Activated CD8-positive, alpha-beta memory T cell treated with anti-CD3 and anti-CD28 coated beads for 48 hours (primary cell): Measurements from ENCODE around the gene THOC6.
A peak's percentile ranks its signal among the peaks of the same experiment; 100 is the strongest.

Experiments
- DNase-seq, 3 experiments: peaks; one replicate each; pipeline ENCODE4 v3.0.0-alpha.2; 2020; ENCODE audit warnings: low read depth in 2 of 3, low spot score in 2 of 3

The THOC6 gene

DNA sequence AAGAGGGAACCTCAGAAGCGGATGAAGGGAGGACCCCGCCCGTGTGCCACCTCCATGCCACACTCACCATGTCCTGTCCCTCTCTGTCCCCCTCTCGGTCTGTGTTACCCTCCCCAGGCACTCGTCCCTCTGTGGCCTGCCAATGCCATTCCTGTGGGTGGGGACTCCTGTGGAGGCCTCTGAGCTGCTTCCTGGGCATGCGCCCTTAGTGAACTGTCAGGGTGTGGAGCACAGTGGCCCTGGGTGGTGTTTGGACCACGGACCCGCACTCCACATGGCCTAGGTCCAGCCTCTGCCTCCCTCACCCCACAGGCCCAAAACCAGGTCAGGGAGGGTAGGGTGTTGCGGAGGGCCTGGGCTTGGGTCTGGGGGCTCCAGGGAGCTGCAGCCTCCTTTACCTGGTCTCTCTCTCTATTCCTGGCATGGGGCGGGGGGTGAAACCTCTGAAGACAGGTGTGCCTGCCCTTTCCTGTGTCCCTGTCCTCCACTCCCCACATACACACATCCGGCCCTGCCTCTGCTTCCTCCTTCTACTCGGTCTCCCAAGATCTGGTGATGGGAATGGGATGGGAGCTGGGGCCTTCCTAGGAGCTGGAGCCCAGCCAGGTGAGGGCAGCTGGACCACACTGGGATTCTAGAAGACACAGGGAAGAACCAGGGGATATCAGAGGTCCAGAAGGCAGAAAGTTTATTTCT is 32.1 kb upstream of the THOC6 start:
- DNase-seq: no peak

DNA sequence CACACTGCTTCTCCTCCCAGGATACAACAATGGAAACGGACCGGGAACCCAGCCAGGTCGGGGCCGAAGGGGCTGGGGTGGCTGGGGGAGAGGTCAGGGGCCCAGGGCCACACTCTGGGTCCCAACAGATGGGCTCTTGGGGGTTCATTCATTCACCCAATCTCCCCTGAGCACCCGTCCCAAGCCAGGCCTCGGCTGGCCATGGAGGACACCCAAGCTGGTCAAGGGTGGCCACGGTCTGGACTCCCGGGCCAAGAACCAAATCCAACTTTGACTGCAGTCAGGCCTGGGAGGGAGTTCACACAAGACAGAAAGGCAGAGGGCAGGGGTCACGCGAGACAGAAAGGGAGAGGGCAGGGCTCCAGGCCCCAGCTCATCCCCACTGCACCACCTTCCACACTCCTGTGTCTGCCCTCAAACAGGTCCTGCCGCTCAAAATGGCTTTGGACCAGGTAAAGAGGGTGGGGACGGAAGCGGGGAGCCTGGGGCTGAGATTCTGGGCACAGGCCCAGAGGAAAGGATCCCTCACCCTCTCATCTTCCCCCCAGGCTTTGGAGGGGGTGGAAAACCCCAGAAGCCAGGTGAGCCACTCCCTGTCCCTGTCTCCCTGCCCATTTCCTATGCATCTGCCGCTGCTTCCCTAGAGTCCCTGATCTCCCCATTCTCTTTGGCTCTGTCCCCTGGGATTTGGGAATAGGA is 31.3 kb upstream of the THOC6 start:
- DNase-seq: no peak

DNA sequence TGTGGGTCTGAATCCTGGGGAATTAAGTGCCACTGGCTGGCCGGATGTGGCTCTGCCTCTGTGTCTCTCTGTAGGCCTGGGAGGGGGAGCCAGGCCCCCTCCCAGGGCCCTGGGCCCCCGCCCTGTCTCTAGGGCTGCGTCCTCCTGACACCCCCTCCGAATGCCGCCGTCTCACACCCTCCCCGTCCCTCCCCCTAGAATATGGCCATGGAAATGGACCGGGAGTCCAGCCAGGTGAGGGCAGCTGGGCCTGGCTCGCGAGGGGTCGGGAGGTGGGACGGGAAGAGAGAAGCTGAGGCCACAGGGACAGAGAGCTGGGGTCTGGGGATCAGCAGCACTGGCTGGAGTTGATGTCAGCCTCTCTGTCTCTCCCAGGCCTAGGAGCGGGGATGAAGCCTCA is 27.5 kb upstream of the THOC6 start:
- DNase-seq: no peak

DNA sequence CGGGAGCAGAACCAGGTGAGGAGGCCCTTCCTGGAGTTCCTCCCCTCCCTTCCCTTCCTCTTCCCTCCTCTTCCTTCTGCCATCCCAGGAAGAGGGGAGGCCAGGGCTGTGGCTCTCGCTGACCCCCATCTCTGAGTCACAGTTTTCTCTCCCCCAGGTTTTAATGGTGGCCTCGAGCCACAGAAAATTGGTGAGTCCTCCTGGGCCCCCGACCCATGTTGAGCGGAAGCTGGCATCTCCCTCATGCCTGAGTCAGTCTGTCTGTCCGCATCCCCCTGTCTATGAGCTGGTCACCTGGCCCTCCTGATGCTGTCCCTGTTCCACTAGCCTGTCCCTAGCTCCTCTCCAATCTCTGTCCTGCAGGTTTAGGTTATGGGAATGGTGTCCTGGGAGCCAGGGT is 23.9 kb upstream of the THOC6 start:
- no peak for DNase-seq

DNA sequence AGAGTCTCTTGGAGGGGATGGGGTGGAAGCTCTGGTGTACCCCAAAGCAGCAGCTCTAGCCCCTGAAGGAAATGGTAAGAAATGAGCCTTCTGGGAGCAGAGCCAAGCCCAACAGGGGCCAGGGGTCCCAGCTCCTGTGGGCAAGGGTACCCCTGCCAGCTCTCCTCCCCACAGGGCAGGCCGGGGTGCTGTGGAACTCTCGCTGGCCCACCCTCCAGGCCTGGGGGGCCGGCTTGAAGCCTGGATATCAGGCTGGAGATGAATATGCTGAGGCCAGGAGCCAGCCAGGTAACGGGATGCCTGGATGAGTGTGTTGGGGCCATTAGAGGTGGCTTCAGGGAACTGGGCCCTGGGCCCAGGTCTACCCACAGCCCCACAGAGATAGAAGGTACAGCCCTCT is 23.3 kb upstream of the THOC6 start:
- DNase-seq: no peak

DNA sequence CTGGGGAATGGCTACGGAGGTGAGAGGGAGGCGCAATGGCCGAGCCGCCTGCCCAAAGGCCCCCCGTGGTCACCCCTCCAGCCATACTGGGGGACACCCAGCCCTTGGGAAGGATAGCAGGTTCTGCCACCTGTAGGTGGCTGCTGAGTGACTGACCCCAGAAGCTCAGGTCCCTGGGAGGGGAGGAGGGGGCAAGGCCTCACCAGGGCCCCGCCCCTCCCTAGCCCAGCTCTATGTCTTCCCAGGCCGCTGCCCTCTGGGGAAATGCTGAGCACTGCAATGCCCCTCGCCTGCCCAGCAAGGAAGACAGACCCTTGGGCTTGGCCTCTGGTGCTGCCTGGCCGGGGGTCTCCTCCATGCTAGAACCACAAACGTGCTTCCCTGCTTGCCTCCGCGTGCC is 22.5 kb upstream of the THOC6 start:
- DNase-seq: no peak

DNA sequence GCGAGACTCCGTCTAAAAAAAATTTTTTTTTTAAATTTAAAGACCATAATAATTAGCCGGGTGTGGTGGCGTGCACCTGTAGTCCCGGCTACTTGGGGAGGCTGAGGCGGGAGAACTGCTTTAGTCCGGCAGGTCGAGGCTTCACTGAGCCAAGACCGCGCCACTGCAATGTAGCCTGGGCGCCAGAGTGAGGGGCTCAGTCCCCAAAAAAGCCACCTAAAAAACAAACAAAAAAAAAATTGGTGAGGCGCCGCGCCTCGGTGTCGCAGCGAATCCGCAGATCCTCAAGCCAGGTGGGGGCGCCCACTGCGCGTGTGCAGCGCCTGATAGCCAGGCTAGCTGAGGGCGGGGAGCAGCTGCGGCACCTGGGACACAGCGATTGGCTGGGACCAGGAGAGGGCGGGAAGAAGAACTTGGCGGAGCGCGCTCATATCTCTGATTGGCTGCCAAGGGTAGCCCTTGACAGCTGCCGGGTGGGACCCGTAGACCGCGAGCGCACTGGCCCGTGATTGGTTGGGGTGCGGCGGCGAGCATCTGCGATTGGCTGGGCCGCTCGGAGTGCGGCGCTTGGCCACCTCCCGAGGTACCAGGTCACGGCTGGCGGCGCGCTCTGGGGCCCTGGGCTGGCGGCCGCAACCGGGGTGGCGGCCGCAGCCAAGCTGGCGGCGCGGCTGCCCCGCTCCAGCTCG is 20.1 kb upstream of the THOC6 start:
- DNase-seq: peak; percentile 80 to 93 (median 90)

DNA sequence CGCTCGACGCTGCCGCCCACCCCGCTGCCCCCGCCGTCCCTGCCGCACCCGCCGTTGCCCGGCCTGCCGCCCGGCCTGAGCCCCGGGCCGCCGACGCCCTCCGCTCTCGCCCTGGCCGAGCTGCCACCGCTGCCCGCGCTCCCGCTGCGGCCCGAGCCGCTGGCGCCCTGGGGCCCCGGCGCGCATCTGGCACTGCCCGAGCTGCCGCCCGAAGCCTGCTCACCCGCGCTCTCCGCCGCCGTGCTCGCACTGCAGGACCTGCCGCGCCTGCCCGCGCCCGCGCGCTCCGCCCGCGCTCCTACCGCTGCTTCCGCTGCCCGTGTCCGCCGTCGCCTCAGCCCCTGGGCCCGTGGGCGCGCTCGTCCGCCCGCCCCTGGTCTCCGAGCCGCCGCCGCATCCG is 19.5 kb upstream of the THOC6 start:
- DNase-seq: no peak

DNA sequence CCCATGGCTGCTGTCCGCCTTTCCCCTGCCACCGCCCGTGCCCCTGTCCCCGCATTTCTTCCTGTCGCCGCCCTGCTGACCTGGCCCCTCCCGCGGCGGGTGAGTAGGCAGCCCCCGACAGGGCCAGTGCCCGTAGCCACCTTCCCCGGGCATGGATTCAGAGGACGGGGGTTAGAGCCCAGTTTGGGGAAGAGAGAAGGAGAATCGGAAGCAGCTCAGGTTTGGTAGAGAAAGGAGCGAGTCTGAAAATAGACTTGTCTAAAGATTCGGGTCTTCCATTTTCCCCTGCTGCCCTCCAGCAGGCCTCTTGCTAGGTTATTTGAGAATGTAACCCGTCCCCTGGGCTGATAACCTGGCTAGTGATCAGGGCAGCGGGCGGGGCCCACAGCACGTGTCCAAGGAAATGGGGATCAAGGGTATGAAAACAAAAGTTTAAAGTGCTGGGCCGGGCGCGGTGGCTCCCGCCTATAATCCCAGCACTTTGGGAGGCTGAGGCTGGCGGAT is 19.0 kb upstream of the THOC6 start:
- no peak for DNase-seq

DNA sequence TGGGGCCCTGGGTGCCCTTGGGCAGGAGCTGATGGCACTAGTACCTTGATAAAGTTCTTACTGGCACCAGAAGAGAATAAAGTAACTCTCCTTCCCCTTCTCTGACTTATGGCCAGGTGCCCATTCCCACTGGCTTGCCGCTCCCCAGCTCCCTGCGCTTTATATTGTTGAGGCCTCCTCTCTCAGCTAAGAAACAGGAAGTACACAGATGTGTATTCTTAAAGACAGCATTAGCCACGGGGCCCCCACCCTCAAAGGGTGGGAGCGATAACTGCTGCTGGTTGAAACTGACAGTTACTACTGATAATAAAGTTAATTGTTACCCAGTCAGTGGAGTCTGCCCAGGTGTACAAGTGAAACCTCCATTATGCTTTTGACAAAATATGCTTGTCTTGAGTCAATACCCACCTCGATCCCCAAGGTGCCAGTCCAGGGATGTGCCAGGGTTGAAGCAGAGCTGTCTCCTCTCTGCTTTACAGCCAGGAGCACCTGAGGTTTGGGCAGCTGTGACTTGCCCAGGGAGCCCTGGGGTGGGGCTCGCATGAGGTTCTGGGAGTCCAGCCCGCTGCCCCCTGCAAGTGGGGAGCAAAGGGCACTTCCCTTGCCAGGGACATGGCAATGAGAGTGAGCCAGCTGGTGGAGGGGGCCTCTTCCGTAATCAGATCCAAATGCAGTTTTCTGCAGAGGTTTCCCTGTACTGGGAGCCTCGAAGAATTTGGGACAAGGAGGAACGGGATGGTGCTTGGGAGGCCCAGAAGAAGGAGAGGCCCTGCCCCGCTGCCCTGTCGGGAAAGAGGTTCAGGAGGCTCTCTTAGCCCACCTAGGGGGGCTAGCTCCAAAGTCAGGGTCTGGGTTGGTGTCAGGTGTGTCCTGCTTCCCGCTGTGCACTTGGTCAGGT is 16.5 kb upstream of the THOC6 start:
- no peak for DNase-seq

DNA sequence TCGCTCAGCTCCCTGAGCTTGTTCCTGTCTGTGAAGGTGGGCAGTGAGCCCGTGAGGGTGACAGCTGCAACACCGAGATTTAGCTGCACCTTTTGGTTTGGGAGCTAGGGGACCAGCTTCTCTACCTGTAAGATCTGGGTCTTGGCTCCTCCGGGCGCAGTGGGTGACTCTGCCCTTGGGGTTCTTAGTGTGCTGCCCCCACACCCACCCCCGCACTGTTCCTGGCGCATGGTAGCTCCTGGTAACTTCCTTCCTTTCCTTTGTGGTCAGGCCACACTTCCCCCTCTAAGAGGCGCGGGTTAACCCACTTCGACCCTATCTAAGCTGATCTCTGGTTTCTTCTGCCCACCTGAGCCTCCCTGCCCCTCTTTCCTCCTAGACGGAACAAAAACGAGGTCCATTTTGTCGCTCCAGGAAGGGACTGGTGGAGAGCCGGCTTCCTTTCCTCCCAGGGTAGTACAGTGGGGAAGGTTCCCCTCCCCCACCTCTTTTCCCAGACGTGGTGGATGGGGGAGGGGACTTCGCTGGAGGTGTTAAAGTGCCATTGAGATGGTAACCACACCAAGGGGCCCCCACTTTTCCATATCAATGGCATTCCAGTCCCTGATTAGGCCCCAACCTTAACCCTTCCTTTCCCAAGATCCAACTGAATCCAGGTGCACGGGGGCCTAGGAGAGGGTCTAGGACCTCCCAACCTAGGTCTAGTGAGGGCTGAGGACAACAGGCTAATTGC is 15.7 kb upstream of the THOC6 start:
- DNase-seq: no peak

DNA sequence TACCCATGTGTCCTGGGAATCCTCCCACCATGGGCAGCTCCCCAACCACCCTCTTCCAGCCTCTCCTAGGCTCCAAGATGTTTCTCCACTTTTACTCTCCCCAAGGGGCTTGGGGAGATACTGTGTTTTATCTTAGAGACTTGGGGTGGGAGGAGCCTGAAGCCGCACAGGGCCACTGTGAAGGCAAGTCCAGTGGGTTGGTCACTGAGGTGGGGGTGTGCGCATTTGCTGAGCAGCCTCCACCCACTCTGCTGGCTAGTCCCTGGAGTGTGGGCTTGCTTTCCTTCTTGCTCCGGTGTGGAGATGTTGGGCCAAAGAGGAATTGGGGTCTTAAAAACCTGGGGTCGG is 15.2 kb upstream of the THOC6 start:
- no peak for DNase-seq

DNA sequence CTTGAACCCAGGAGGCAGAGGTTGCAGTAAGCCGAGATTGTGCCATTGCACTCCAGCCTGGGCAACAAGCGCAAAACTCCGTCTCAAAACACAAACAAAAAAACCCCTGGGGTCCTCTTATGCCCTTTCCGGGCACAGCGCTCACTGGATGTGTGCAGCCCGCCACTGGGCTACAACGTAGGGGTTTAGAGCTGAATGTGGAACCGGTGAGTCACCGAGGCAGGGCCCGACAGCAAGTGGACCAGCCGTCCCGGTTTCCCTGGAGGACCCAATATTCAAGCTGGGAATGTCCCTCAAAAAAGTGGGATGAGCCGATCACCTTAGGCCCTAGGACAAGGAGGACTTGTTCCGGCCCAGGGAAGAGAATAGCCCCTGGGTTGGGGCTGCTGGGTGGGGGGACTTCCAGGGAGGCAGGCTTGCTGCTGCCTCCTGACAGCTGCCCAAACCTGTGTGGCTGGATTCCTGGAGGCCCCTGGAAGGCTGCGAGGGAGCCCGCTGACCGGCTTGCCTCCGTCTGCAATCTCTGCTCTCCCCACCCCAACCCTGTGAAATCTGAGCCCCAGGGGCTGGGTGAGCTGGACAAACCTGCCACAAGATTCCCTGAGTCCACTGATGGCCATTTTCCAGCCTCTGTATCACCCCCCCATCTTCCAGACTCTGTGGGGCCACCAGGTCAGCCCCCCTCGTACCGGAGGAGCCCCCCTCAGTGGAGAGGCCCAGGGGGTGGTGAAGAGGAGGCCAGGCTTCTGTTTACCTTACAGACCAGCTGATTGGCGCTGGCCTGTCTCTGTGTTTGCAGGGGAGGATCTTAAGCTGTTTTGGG is 14.1 kb upstream of the THOC6 start:
- no peak for DNase-seq

DNA sequence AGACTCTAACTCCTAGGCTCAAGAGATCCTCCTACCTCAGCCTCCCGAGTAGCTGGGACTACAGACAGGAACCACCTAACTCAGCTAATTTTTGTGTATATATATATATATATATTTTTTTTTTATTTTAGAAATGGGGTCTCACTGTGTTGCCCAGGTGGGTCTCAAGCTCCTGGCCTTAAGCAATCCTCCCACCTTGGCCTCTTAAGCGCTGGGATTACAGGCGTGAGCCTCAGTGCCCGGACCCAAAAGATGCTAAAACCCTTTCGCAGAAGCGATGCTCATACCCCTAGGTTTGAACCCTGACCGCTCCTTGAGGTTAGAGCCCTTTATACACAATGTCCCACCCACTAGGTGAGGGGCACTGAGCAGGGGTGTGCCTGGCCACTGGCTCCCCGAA is 13.3 kb upstream of the THOC6 start:
- no peak for DNase-seq

DNA sequence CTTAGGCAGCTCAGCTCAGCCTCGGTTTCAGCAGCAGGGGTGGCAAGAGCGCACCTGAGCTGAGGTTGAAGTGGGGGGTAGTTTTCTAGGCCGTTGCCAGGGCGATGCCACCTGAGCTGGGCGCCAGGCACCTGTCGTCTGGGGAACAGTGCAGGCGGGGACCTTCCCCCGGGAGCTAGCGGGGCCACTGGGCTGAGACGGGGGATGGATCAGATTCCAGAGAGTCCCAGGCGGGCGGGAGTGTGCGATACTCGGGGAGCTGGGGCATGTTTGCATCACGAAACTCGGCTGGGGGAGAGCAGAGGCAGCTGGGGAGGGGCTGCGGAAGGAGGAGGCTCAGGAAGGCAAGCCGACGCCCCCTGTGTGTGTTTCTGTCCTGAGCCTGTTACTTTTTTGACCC is 11.6 kb upstream of the THOC6 start:
- no peak for DNase-seq

DNA sequence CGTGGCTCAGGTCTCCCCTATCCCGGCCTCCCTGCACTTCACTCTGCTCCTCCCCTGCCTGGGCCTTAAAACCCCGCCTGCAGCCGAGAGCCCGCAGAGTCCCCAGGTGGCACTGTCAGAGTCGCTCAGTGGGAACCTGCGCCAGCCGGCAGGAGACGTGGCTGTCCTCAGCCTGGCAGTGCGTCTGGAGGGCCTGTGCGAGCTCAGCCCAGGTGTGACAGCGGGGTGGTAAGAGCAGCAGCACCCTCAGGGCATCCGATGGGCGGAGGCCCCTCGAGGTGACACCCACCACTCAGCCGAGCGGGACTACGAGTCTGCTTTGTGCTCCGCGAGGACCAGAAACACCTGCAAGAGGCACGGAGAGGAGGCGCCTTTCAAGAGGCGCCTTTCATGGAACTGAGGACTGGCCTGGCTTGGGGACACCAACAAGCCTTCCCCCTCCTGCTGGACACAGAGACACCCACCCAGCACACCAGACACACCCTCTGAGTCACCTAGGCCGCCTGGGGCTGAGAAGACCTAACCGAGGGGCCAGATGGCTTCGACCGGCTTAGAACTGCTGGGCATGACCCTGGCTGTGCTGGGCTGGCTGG is 10.9 kb upstream of the THOC6 start, which contains the start of gene CLDN9:
CLDN9 (plus strand) TSS at position 96 of the 593 bp plus-strand sequence; CDS start at position 536, 440 bp downstream.
- DNase-seq: no peak

DNA sequence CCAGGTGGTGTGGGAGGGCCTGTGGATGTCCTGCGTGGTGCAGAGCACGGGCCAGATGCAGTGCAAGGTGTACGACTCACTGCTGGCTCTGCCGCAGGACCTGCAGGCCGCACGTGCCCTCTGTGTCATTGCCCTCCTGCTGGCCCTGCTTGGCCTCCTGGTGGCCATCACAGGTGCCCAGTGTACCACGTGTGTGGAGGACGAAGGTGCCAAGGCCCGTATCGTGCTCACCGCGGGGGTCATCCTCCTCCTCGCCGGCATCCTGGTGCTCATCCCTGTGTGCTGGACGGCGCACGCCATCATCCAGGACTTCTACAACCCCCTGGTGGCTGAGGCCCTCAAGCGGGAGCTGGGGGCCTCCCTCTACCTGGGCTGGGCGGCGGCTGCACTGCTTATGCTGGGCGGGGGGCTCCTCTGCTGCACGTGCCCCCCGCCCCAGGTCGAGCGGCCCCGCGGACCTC is 10.3 kb upstream of the THOC6 start:
- no peak for DNase-seq

DNA sequence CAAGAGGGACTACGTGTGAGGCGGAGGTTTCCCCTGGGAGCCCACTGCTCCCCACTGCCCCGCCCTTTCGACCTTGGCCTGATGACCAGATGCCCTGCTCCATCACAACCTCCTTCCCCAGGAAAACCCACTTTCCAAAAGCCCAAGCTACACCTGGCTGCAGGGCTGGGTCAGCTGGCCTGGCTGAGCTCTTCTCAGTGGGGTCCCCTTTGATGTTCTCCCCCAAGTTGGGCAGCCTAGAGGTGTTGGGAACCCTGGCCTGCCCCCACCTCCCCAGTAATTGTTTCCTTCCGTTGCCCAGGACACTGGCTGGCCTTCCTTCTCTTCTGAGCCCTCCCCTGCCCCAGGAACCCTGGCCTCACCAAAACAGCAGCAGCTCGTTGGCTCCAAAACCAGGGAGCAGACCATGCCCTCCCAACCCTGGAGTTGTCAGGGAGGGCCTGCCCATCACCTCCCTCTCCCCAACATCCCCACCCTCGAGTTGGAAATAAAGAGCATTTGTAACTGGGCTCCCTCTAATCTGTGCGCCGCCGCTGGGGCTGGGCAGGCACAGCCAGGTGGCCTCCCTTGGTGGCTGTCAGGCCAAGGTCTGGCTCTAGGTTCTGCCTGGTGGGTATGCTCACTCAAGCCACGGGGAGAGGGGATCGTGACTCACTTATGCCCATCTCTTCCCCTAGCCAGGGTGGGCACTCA is 9.7 kb upstream of the THOC6 start:
- DNase-seq: no peak

DNA sequence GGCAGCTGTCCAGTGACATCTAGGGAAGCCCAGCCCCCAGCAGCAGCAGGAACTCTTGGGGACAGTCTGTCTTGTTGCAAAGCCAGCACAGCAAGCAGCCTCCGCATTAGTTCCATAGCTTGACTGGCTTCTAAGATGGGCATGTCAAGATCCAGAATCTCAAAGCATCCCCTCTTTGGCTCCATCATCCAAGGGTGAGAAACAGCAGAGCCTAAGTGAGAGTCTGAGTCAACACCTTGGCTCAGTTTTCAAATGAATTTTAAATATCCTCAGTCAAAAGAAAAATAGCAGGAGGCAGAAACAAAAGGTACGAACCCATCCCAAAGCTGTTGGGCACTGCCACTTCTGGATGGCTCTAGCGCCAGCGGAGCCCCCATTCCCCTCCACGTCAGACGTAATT is 8.9 kb upstream of the THOC6 start:
- DNase-seq: no peak
